Fibroblast of lung (primary cell): ENCODE data around the gene UBAP1. TPM values are rescaled to one million over a fixed set of nuclear protein-coding genes. Genes with fewer than 3 reads are reported as not detected.
A peak's percentile ranks its signal among the peaks of the same experiment; 100 is the strongest.

Experiments
- DNase-seq, 2 donors: peaks; one replicate each; pipeline versions ENCODE4 v3.0.0 to v3.0.0-alpha.2; 2010; ENCODE audit warnings: low read depth in 2 of 2
- H2AFZ ChIP-seq: 2 replicates; pipeline ENCODE4 v1.5.1; 2012; ENCODE audit warnings: low read length, control low read depth, inconsistent platforms
- H3K27ac ChIP-seq: 2 replicates; pipeline ENCODE4 v1.5.1; 2011; ENCODE audit warnings: low read length, control low read depth; ENCODE audit not compliant: insufficient read depth
- H3K27me3 ChIP-seq: 2 replicates; pipeline ENCODE4 v1.5.1; 2011; ENCODE audit warnings: mild to moderate bottlenecking, low read length; ENCODE audit not compliant: control insufficient read depth, insufficient read depth
- H3K36me3 ChIP-seq: 2 replicates; pipeline ENCODE4 v1.5.1; 2011; ENCODE audit warnings: low read length; ENCODE audit not compliant: control insufficient read depth, insufficient read depth
- H3K4me1 ChIP-seq: 2 replicates; pipeline ENCODE4 v1.5.1; 2011; ENCODE audit warnings: low read length; ENCODE audit not compliant: control insufficient read depth, insufficient read depth; ENCODE audit errors: extremely low read depth
- H3K4me2 ChIP-seq: 2 replicates; pipeline ENCODE4 v1.5.1; 2011; ENCODE audit warnings: low read length, control low read depth; ENCODE audit not compliant: insufficient read depth; ENCODE audit errors: extremely low read depth
- H3K4me3 ChIP-seq, 4 experiments: fragments of 200-600 bp in 1 of 4; sonication (generic) in 1 of 4; replicated peaks in 1 of 4; 2 replicates each; pipeline ENCODE4 v1.5.1; 2011 to 2016; ENCODE audit warnings: low read length in 4 of 4, low read depth in 3 of 4, mild to moderate bottlenecking in 3 of 4, control low read depth in 2 of 4, inconsistent platforms in 1 of 4, mixed read lengths in 1 of 4; ENCODE audit not compliant: insufficient read depth in 1 of 4; ENCODE audit errors: control extremely low read depth in 1 of 4
- H3K79me2 ChIP-seq: 2 replicates; pipeline ENCODE4 v1.5.1; 2012; ENCODE audit warnings: mild to moderate bottlenecking, low read length, inconsistent platforms; ENCODE audit not compliant: control insufficient read depth, insufficient read depth
- H3K9ac ChIP-seq: 2 replicates; pipeline ENCODE4 v1.5.1; 2011; ENCODE audit warnings: mild to moderate bottlenecking, low read length, control low read depth; ENCODE audit not compliant: insufficient read depth
- H3K9me3 ChIP-seq: 2 replicates; pipeline ENCODE4 v1.5.1; 2012; ENCODE audit warnings: low read depth, low read length; ENCODE audit not compliant: control insufficient read depth, insufficient read depth
- H4K20me1 ChIP-seq: 2 replicates; pipeline ENCODE4 v1.5.1; 2011; ENCODE audit warnings: low read length; ENCODE audit not compliant: control insufficient read depth, insufficient read depth; ENCODE audit errors: extremely low read depth
- CTCF ChIP-seq, 2 donors: IDR thresholded peaks in 1 of 2; conservative IDR thresholded peaks in 1 of 2; 1 replicate in 1 of 2; 2 replicates in 1 of 2; pipeline ENCODE4 v1.5.1; 2011 to 2012; ENCODE audit warnings: low read length in 2 of 2, control low read depth in 1 of 2, inconsistent platforms in 1 of 2, low read depth in 1 of 2, mild to moderate bottlenecking in 1 of 2
- EZH2 ChIP-seq: IDR thresholded peaks from 2 replicates; pipeline ENCODE4 v1.5.1; 2012; ENCODE audit warnings: low read length, control low read depth, mild to moderate bottlenecking; ENCODE audit errors: missing control alignments
- polyA plus RNA-seq, 2 donors: library from polyadenylated mRNA; depleted of rRNA in 1 of 2; stranded (reverse) in 1 of 2; unstranded in 1 of 2; fragments of >200 nt; gene quantifications; 2 replicates each; pipeline ENCODE4 v1.2.1, GENCODE V29; 2011 to 2012; ENCODE audit warnings: missing spikeins in 1 of 2
- total RNA-seq: library from RNA; depleted of rRNA; stranded (reverse); fragments of >200 nt; gene quantifications from 2 replicates; pipeline ENCODE4 v1.2.1, GENCODE V29; 2014

The UBAP1 gene
- total and polyA plus RNA-seq, 2 donors (not counting 1 experiment from before 2014, with no cell fraction given): 41.6 to 58.1 TPM

- H3K4me3 ChIP-seq: no peak overlapping the region
- H3K36me3 ChIP-seq: peaks cover 3% of the 10 kb centered on the region
- H3K9ac ChIP-seq: no peak overlapping the region
- no peaks in the 10 kb centered on the region for H3K9me3 ChIP-seq
- no peaks in the 10 kb centered on the region for H3K4me1 ChIP-seq
- no peaks in the 10 kb centered on the region for H3K27me3 ChIP-seq
- no peak overlapping the region for H3K4me2 ChIP-seq
- TF ChIP-seq EZH2 (no peak), CTCF (conservative IDR thresholded peaks at IDR 0.05 in 1 of 2, IDR thresholded peaks at IDR 0.05 in 1 of 2; ENCODE audit: low read depth in 1 of 2, low read length in 2 of 2) (no peak)
- H3K79me2 ChIP-seq: peaks cover 9% of the 10 kb centered on the region
- no peak overlapping the region for H2AFZ ChIP-seq
- H3K27ac ChIP-seq: no peak overlapping the region
- peak in 1 of 2 donors; percentile 93 for DNase-seq
- no peaks in the 10 kb centered on the region for H4K20me1 ChIP-seq
Observed at GRCh38 chr9:34227445-34227844, 48.6 kb downstream of the UBAP1 start.

GRCh38 chr9:34230556-34230955 is 51.7 kb downstream of the UBAP1 start:
- no peak for DNase-seq
- no peak overlapping the region for H3K9ac ChIP-seq
- peaks cover 2% of the 10 kb centered on the region for H3K79me2 ChIP-seq
- H3K27ac ChIP-seq: no peak overlapping the region
- H3K4me3 ChIP-seq: no peak overlapping the region
- no peak for TF ChIP-seq CTCF (conservative IDR thresholded peaks at IDR 0.05 in 1 of 2, IDR thresholded peaks at IDR 0.05 in 1 of 2; ENCODE audit: low read depth in 1 of 2, low read length in 2 of 2)
- H3K4me2 ChIP-seq: no peak overlapping the region
- no peaks in the 10 kb centered on the region for H3K36me3 ChIP-seq
- H2AFZ ChIP-seq: no peak overlapping the region
- no peaks in the 10 kb centered on the region for H3K27me3 ChIP-seq
- H4K20me1 ChIP-seq: no peaks in the 10 kb centered on the region
- no peaks in the 10 kb centered on the region for H3K9me3 ChIP-seq
- H3K4me1 ChIP-seq: no peaks in the 10 kb centered on the region

DNA sequence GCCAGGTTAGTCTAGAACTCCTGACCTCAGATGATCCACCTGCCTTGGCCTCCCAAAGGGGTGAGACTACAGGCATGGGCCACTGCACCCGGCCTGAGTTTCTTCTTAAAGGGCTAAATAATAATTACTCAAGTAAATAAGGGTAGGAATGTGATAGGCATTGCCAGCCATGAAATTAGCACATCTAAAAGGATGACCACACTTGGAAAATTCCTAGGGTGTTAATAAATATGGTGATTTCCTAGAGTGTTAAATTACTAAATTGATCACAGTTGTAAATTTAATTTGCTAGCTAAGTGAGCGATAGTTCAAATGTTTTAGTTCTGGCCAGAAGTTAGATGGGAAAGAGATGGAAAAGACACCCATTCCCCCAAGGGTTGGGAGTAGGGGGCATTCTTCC is 53.4 kb downstream of the UBAP1 start:
- H4K20me1 ChIP-seq: no peaks in the 10 kb centered on the region

More for the DNA sequence above, 53.4 kb downstream of the UBAP1 start:
- TF ChIP-seq CTCF (conservative IDR thresholded peaks at IDR 0.05 in 1 of 2, IDR thresholded peaks at IDR 0.05 in 1 of 2; ENCODE audit: low read depth in 1 of 2, low read length in 2 of 2): no peak
- TF ChIP-seq EZH2: no peak
- Histone ChIP-seq H3K4me1 (no peaks in the 10 kb centered on the region), H3K36me3 (peaks cover 2% of the 10 kb centered on the region), H3K79me2 (no peaks in the 10 kb centered on the region), H3K4me3 (no peak overlapping the region), H3K27ac (no peak overlapping the region), H3K9ac (no peak overlapping the region), H3K9me3 (no peaks in the 10 kb centered on the region), H3K27me3 (no peaks in the 10 kb centered on the region), H3K4me2 (no peak overlapping the region), H2AFZ (no peak overlapping the region)
- no peak for DNase-seq
